Measurements from ENCODE around the gene RASA1. TPM values are rescaled to one million over a fixed set of nuclear protein-coding genes. Genes with fewer than 3 reads are reported as not detected.

RASA1 gene
- total RNA-seq, 1 experiment from 2014 or later: 29.6 TPM

DNA sequence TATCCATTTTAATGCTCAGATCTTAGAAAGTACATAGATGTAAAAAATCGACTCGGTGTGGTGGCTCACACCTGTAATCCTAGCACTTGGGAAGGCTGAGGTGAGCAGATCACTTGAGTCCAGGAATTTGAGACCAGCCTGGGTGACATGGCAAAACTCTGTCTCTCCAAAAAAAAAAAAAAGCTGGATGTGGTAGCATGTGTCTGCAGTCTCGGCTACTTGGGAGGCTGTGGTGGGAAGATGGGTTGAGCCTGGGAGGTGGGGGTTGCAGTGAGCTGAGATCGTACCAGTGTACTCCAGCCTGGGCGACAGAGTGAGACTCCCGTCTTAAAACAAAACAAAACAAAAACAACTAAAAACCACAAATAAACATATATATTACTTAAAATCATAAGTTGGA, 61.4 kb downstream of the RASA1 start:
- Mint-ChIP-seq H3K9me3 (no peaks in the 10 kb centered on the region), H3K4me1 (peaks cover 0 to 2% of the 10 kb centered on the region in 2 experiments; a peak in 1 of 4 replicates), H3K4me3 (no peak overlapping the region), H3K27ac (peak overlapping the region in 2 of 3 experiments; percentile 51 to 61; a peak in 1 of 7 replicates), H3K36me3 (ENCODE audit: insufficient read depth in 1 of 3, low read depth in 3 of 3) (peaks cover 0 to 18% (median 0%) of the 10 kb centered on the region in 3 experiments; a peak in 4 of 7 replicates), H3K27me3 (ENCODE audit: low read depth) (no peaks in the 10 kb centered on the region)
- H3K23ac ChIP-seq (ENCODE audit: insufficient read length, low read depth, low read length): no peak overlapping the region
- no peak overlapping the region for H2AK5ac ChIP-seq (ENCODE audit: insufficient read length, low read length)
- H3K4me1 ChIP-seq (ENCODE audit: insufficient read depth, low read length): no peaks in the 10 kb centered on the region
- H3K9me3 ChIP-seq (ENCODE audit: control insufficient read depth, low read depth, low read length): no peaks in the 10 kb centered on the region
- no peak overlapping the region for H2BK5ac ChIP-seq (ENCODE audit: insufficient read length, low read length)
- no peaks in the 10 kb centered on the region for H3K27me3 ChIP-seq (ENCODE audit: insufficient read depth, low read length)
- no peak overlapping the region for H2BK12ac ChIP-seq (ENCODE audit: insufficient read length, low read depth, low read length)
- no peak overlapping the region for H3K4ac ChIP-seq (ENCODE audit: low read depth, low read length)
- DNase-seq: no peak
- H2BK120ac ChIP-seq (ENCODE audit: low read depth, low read length, poor library complexity, severe bottlenecking): no peak overlapping the region
- no peak overlapping the region for H3T11ph ChIP-seq (ENCODE audit: low read length)
- TF ChIP-seq CTCF (conservative IDR thresholded peaks at IDR 0.05): no peak
- H2BK15ac ChIP-seq (ENCODE audit: low read depth, low read length): no peak overlapping the region
- no peak overlapping the region for H4K91ac ChIP-seq (ENCODE audit: insufficient read length, low read depth, low read length)
- no peak overlapping the region for H2BK20ac ChIP-seq (ENCODE audit: low read depth, low read length, poor library complexity, severe bottlenecking)
- peaks cover 2% of the 10 kb centered on the region for H3K79me1 ChIP-seq (ENCODE audit: insufficient read depth, low read depth, low read length, poor library complexity, severe bottlenecking)
- no peaks in the 10 kb centered on the region for H3K79me2 ChIP-seq (ENCODE audit: insufficient read depth, low read length)
- no peak overlapping the region for H3K14ac ChIP-seq (ENCODE audit: insufficient read depth, low read length)
- H3K23me2 ChIP-seq (ENCODE audit: insufficient read length, low read depth, low read length, poor library complexity, severe bottlenecking): no peaks in the 10 kb centered on the region
- no peak overlapping the region for H3K56ac ChIP-seq (ENCODE audit: insufficient read length, low read depth, low read length)
- H4K5ac ChIP-seq (ENCODE audit: insufficient read length, low read depth, low read length): no peak overlapping the region
- H3K27ac ChIP-seq (ENCODE audit: insufficient read length, low read depth, low read length): no peak overlapping the region
- H3K4me2 ChIP-seq (ENCODE audit: insufficient read depth, insufficient read length, low read length): no peak overlapping the region
- H4K20me1 ChIP-seq (ENCODE audit: control insufficient read depth, insufficient read depth, insufficient read length): no peaks in the 10 kb centered on the region
- H3K18ac ChIP-seq (ENCODE audit: insufficient read length, low read depth, low read length): no peak overlapping the region
- no peak overlapping the region for H3K9ac ChIP-seq (ENCODE audit: extremely low read depth, insufficient read length, low read length)
- no CpG with 5 or more reads among the region's 6 CpGs for WGBS (ENCODE audit: extremely low coverage, insufficient read length, low lambda C conversion rate)
- no peak overlapping the region for H4K8ac ChIP-seq (replicated peaks; ENCODE audit: insufficient read length, low read depth, low read length)
- no peak overlapping the region for H2AFZ ChIP-seq (ENCODE audit: low read length)

Data from H9 (cell line).